GM12864 (cell line): ENCODE data around the gene MIS12.

Experiments used
- DNase-seq: peaks from one replicate; pipeline ENCODE4 v3.0.0-alpha.2; 2011; ENCODE audit warnings: low read depth
- H3K4me3 ChIP-seq: 2 replicates; pipeline ENCODE4 v1.5.1; 2011; ENCODE audit warnings: mild to moderate bottlenecking, low read depth, low read length, control low read depth
- TF ChIP-seq, protein P1 (sequence below): IDR thresholded peaks from 2 replicates; pipeline ENCODE4 v1.5.1; 2011; ENCODE audit warnings: low read depth, mild to moderate bottlenecking, moderate library complexity, low read length, control low read depth, inconsistent platforms; ENCODE audit errors: missing control alignments

Gene MIS12

DNA sequence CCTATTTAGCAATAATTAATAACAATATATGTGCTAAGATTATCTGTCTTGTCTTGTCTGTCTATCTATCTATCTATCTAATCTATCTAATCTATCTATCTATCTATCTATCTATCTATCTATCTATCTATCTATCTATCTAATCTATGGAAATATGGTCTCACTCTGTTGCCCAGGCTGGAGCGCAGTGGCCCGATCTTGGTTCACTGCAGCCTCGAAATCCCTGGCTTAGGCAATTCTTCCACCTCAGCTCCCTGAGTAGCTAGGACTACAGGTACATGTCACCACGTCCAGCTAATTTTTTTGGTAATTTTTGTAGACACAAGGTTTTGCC, 44.7 kb downstream of the MIS12 start:
- no peak for DNase-seq
- H3K4me3 ChIP-seq: no peak overlapping the region
- TF ChIP-seq, protein P1, sequence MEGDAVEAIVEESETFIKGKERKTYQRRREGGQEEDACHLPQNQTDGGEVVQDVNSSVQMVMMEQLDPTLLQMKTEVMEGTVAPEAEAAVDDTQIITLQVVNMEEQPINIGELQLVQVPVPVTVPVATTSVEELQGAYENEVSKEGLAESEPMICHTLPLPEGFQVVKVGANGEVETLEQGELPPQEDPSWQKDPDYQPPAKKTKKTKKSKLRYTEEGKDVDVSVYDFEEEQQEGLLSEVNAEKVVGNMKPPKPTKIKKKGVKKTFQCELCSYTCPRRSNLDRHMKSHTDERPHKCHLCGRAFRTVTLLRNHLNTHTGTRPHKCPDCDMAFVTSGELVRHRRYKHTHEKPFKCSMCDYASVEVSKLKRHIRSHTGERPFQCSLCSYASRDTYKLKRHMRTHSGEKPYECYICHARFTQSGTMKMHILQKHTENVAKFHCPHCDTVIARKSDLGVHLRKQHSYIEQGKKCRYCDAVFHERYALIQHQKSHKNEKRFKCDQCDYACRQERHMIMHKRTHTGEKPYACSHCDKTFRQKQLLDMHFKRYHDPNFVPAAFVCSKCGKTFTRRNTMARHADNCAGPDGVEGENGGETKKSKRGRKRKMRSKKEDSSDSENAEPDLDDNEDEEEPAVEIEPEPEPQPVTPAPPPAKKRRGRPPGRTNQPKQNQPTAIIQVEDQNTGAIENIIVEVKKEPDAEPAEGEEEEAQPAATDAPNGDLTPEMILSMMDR: no peak

DNA sequence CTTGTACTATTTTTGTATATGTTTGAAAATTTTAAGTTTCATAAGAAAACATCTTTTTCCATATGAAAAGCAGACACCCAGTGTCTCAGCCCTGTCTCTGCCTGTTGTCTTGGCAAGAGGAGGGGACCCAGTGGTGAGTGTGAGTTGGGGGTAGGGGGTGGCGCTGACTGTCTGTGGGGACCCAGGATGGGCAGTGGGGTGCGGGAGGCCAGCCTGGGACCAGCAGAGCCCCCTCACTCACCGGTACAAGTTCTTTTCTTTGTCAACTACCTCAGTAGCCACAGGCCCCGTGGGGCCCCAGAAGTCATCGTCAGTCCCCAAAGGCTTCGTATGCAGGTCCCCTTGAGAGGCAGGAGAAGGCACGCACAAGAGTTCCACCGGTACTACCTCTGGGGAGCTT, 46.2 kb downstream of the MIS12 start:
- TF ChIP-seq, protein P1: no peak
- no peak for DNase-seq

GRCh38 chr17:5533486-5534315, 47.3 kb downstream of the MIS12 start:
- DNase-seq: no peak
- H3K4me3 ChIP-seq: no peak overlapping the region
- TF ChIP-seq, protein P1: no peak

More for the DNA sequence above, 46.2 kb downstream of the MIS12 start:
- no peak overlapping the region for H3K4me3 ChIP-seq

DNA sequence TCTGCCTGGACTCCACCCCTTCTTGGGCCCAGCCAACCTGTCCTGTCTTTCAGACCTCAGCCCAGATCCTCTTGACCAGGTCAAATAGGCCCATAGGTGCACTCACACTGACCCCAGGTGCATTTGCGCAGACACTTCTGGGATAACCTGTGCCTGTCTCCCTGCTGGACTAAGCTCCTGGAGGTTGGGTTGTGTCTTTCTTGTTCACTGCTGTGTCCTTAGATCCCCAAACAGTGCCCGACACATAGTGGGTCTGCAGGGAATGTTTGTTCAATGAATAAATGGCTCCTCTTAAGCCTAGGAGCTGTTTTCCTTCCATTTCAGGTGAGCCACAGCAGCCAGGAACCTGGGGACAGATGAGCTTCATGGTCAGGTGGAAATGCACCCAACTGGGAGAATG, 49.1 kb downstream of the MIS12 start:
- H3K4me3 ChIP-seq: no peak overlapping the region
- TF ChIP-seq, protein P1: no peak
- DNase-seq: no peak

DNA sequence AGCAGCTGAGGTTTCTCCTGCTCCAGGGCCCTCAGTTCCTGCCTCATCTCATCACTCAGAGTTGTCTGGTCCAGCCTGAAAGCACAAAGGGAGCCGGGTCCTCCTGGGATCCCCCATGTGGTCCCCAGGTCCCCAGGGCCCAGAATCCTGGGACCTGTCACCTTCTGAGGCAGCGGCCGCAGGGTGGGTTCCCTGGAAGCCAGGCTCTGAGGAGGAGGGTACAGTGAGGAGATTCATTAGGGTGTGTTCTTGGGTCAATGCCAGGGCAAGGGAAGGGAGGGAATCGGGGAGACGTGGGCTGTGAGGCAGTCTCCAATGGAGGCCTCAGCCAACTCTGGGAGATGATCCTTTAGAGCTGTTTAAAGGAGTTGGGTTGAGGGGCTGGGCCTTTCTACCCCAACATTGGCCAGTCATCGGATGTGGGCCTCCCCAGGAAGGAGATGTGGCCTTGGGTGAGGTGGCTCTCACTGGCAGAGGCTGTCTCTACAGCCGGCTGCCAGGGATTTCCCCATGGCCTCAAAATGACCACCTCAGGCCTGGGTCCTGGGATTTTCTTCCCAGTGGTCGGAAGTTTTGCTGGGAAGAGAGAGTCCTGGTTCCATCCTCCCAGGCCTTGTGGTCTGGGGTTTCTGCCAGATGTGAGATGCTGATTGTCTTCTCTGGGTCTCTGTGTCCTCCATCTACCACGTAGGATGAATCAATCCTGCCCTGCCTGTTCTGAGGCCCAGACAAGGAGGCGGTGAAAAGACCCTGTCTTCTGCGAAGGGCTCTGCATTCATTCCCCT, 50.7 kb downstream of the MIS12 start:
- no peak for DNase-seq
- TF ChIP-seq, protein P1: no peak
- no peak overlapping the region for H3K4me3 ChIP-seq

GRCh38 chr17:5539286-5539685, 52.9 kb downstream of the MIS12 start:
- TF ChIP-seq, protein P1: no peak
- H3K4me3 ChIP-seq: no peak overlapping the region
- no peak for DNase-seq
